HG02943 (cell line): ENCODE results near the gene RPS6KA4.

Experiments
- ATAC-seq: cut with Tn5 transposase; IDR thresholded peaks from one replicate; pipeline ENCODE4 v1.9.1; 2021; ENCODE audit warnings: mild to moderate bottlenecking, low read depth, moderate library complexity; ENCODE audit not compliant: unreplicated experiment

RPS6KA4 gene

DNA sequence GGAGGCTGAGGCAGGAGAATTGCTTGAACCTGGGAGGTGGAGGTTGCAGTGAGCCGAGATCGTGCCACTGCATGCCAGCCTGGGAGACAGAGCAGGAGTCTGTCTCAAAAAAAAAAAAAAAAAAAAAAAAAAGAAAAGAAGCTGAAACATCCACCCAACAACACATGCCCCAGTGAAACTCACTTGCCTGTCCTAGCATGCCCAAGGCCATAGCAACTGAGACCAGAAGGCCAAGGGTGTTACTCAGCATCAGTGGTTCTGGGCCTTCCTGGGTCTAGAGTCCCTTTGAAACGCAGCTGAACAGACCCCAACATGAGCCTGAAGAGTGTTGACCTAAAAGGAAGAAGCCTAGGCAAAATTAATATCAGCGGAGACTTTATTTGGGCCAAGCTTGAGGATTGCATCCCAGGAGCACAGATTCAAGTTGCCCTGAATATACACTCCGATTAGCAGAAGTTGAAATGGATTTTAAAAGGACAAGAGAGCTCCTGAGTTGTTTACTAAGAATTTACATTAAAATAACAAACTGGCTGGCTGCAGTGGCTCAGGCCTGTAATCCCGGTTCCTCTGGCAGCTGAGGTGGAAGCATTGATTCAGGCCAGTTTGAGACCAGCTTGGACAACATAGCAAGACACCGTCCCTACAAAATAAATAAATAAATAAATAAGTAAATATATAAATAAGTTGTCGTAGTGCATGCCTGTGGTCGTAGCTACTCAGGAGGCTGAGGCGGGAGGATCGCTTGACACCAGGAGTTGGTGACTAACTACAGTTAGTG lies 34.1 kb upstream of the RPS6KA4 start:
- ATAC-seq: no peak

DNA sequence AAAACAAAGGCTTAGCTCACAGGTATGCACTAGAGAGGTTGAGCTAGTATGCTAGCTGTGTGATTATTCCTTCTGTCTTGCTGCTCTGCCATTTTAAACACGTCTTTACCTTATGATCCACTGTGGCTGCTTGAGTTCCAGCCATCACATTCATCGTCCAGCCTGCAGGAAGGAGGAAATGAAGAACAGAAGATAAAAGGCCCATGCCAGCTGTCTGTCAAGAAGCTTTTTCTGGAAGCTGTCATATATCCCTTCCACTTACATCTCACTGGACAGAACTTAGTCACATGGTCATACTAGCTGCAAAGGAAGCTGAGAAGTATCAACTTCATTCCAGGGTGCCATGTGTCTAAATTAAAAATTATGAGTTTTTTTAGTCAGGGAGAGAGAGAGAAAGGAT lies 31.6 kb upstream of the RPS6KA4 start:
- no peak for ATAC-seq

DNA sequence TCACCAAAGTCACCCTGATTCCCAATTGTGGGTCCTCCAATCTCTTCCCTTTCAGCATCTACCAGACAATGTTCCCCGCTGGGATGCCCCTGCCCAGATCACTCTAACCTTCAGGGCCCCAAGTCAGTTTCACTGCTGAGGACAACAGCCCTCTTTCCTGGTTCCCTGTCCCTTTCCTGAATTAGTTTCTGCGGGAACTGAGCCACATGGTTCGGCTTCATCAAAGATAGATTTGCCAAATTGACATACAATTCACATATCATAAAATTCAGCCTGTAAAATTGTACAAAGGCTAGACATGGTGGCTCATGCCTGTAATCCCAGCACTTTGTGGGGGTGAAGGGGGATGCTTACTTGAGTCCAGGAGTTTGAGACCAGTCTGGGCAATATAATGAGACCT lies 31.0 kb upstream of the RPS6KA4 start:
- no peak for ATAC-seq

GRCh38 chr11:64330888-64331287 lies 28.1 kb upstream of the RPS6KA4 start:
- ATAC-seq: no peak

DNA sequence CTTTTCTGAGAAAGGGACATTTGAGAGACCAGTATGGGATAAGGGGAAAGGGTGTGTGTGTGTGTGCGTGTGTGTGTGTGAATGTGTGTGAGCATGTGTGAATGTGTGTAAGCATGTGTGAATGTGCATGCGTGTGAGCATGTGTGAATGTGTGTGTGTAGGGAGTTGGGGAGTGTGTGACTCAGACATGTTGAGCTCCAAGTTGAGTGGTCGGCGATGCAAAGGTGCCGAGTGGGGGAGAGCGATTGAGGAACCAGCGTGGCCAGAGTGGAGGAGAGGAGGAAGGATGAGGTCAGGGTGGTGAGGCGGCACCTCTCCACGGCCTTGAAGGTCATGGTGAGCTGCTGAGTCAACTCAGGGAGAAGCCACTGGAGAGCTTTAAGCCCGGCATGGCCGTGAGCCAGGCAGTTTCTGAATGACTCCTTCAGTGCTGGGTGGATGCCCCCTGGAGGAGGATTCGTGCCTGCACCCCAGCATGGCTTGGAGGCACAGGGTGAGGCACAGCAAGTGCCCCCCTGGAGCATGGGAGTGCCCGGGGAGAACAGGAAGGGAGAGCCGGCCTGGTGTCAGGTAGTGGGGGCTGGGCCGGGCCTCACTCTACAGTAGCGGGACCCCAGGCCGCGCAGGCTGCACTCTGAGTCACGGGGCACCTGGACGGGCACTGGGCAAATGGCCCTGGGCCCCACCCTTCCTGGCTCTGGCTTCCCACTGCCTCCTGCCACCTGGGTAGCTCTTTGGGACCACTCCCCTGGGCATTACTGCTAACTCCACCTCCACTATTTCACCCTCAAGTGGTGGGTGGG lies 27.2 kb upstream of the RPS6KA4 start:
- ATAC-seq: no peak

DNA sequence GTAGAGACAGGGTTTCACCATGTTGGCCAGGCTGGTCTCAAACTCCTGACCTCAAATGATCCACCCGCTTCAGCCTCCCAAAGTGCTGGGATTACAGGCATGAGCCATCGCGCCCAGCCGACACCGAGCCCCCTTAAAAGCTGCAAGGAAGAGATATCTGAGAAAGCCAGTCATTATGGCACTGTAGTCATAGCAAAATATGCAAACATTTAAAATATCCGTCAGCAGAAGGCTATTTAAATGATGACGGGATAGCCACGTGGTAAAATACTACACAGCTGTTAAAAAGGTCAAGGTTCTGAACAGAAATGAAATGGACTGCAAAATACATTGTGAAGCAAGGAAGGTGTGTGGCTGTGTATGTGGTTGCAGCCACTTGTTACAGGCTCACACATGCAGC lies 25.4 kb upstream of the RPS6KA4 start:
- no peak for ATAC-seq

DNA sequence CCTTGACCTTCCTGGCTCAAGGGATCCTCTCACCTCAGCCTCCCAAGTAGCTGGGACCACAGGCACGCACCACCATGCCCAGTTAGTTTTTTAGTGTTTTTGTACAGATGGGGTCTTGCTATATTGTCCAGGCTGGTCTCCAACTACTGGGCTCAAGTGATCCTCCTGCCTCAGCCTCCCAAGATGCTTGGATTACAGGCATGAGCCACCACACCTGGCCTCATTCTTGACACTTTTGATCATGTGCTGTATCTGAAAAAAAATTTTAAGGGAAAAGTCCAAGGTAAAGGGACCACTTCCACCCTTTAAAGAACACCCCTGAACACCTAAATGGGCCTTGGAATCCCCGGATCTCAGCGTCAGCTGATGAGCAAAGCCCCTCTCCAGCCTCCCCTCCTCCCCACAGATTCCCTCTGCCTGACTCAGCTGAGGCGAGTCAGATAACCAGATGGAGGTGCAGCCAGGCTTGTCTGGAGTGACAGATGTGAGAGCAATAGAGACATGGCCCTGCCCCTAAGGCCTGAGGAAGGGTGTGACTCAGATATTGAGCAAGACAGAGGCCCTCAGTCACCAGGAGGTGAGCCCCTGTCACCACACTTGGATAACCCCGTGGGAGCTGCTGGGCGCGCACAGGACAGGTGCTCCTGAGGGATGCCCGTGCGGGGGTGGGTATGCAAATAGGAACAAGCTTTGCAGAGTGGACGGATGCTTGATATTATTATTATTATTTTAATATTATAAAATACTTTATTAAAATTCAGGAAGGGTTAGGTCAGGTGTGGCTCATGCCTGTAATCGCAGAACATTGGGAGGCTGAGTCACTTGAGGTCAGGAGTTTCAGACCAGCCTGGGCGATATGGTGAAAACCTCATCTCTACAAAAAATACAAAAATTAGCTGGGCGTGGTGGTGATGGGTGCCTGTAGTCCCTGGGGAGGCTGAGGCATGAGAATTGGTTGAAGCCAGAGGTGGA lies 23.9 kb upstream of the RPS6KA4 start:
- peak; percentile 49 for ATAC-seq

DNA sequence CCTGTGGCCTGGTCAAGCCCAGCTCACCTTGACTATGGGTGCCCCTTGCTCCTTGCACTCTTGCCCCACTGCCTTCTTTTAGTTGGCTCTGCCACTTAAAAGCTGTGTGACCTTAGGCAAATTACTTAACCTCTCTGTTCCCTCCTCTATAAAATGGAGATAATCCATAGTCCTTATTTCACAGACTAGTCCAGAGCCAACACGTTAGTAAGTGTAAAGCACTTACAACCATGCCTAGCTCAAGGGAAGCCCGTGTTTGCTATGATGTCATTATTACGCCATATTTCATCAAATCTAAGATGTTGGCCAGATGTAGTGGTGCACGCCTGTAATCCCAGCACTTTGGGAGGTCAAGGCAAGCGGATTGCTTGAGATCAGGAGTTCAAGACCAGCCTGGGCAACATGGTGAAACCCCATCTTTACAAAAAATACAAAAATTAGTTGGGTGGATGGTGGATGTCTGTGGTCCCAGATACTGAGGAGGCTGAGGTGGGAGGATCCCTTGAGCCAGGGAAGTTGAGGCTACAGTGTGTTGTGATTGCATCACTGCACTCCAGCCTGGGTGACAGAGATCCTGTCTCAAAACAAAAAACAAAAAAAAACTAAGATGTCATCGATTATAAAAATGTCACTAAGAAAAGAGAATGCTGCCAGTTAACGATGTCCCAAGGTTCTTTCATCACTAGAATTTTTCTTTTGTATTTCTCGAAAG lies 21.3 kb upstream of the RPS6KA4 start:
- ATAC-seq: no peak

DNA sequence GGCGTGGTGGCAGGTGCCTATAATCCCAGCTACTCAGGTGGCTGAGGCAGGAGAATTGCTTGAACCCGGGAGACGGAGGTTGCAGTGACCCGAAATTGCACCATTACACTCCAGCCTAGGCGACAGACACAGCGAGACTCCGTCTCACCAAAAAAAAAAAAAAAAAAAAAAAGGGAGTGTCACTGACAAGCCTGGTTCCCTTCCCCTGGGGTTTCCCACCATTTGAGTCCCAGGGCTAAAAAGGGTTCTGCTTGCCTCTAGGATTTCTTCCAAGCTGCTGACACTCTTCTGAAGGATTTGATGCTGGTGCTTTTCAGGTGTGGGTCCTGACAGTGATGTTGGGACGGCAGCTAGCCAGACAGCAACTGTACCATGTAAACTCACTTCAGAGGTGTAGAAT lies 20.2 kb upstream of the RPS6KA4 start:
- ATAC-seq: no peak

GRCh38 chr11:64339286-64339685 lies 19.7 kb upstream of the RPS6KA4 start:
- ATAC-seq: no peak

GRCh38 chr11:64339754-64340408 lies 19.1 kb upstream of the RPS6KA4 start, which contains the start of gene CCDC88B:
Gene CCDC88B, plus strand, starts transcription at chr11:64340204. Its CDS starts 63 bp downstream, at chr11:64340267.
- ATAC-seq: no peak

DNA sequence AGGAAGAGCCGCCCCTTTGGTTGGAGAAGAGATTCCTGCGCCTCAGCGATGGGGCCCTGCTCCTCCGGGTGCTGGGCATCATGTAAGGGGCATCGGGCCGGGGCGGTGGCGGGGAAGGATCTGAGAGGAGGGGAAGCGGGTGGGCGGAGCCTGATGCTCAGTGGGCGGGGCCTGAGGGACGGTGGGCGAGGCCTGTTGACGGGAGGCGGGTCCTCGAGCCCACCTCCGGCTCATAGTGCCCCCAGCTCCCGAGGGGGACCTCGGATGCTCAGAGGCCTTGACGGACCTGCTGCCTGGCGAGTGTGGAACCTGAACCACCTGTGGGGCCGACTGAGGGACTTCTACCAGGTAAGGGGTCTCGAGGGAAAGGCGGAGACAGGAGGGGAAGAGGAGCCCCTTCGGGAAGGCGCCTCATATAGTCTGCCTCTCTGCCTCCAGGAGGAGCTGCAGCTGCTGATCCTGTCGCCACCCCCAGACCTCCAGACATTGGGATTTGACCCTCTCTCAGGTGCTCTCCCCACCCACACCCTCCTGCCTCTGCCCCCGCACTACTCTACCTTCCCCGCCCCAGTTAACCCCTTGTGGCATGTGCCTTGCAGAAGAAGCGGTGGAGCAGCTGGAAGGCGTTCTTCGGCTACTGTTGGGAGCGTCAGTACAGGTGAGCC lies 18.2 kb upstream of the RPS6KA4 start:
- ATAC-seq: no peak

DNA sequence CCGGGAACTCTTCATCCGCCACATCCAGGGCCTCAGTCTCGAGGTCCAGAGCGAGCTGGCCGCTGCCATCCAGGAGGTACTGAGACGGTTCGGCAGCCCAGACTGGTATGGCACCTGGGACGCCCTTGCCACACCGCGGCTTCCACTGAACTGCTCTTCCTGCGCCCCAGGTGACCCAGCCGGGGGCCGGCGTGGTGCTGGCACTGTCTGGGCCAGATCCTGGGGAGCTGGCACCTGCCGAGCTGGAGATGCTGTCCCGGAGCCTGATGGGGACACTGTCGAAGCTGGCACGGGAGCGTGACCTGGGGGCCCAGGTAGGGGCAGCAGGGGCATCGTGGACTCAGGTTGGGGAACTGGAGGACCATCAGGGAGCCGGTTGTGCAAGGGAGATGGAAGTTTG lies 17.5 kb upstream of the RPS6KA4 start:
- ATAC-seq: no peak

DNA sequence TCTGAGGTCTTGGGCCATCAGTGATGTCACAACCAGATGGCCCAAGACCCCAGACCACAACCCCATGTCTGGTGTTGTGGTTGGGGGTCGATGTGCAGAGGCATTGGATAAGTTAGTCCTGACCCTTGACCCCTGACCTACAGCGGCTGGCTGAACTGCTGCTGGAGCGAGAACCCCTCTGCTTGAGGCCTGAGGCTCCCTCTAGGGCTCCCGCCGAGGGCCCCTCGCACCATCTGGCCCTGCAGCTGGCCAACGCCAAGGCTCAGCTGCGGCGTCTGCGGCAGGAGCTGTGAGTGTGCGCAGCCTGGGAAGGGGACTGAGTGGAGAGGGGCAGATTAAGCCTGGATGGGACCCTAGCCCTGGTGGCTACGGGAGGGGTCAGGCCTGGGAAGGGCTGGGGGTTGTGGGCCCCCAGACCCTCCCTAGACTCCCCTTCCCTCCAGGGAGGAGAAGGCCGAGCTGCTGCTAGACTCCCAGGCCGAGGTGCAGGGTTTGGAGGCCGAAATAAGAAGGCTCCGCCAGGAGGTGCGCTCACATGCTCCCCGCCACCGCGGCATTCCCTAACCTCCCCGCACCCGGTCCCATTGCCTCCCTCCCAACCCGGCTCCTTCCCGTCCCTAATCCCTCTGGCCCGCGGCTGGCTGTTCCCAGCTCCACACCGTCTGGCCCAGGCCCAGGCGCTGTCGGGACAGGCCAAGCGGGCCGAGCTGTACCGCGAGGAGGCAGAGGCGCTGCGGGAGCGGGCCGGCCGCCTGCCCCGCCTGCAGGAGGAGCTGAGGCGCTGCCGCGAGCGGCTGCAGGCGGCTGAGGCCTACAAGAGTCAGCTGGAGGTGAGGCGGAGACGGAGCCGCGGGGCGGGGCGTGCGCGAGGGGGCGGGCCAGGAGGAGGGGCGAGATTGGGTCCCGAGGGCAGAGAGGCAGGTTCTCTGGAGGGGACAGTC lies 16.8 kb upstream of the RPS6KA4 start:
- no peak for ATAC-seq

GRCh38 chr11:64342869-64343745 lies 15.9 kb upstream of the RPS6KA4 start:
- no peak for ATAC-seq

DNA sequence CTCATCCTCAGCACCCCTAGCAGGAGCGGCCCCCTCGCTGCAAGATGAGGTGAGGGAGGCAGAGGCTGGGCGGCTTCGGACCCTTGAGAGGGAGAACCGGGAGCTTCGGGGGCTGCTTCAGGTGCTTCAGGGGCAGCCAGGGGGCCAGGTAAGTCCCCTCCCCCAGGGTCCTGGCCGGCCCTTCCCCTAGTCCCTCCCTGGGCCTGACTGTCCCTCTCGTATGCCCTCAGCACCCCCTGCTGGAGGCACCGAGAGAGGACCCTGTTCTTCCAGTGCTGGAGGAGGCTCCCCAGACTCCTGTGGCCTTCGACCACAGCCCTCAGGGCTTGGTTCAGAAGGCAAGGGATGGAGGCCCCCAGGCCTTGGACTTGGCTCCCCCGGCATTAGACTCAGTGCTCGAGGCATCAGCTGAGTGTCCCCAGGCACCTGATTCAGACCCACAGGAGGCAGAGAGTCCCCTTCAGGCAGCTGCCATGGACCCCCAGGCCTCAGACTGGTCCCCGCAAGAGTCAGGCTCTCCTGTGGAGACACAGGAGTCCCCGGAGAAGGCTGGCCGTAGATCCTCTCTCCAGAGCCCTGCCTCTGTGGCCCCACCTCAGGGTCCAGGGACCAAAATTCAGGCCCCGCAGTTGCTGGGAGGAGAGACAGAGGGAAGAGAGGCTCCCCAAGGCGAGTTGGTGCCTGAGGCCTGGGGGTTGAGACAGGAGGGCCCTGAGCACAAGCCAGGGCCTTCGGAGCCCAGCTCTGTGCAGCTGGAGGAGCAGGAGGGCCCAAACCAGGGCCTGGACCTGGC lies 15.0 kb upstream of the RPS6KA4 start:
- no peak for ATAC-seq
